ENCODE data around the gene EXOC6B. TPM values are rescaled to one million over a fixed set of nuclear protein-coding genes. Genes with fewer than 3 reads are reported as not detected.

EXOC6B gene
- total and polyA plus RNA-seq, 11 donors, result 18.4 to 192 (median 143) TPM

DNA sequence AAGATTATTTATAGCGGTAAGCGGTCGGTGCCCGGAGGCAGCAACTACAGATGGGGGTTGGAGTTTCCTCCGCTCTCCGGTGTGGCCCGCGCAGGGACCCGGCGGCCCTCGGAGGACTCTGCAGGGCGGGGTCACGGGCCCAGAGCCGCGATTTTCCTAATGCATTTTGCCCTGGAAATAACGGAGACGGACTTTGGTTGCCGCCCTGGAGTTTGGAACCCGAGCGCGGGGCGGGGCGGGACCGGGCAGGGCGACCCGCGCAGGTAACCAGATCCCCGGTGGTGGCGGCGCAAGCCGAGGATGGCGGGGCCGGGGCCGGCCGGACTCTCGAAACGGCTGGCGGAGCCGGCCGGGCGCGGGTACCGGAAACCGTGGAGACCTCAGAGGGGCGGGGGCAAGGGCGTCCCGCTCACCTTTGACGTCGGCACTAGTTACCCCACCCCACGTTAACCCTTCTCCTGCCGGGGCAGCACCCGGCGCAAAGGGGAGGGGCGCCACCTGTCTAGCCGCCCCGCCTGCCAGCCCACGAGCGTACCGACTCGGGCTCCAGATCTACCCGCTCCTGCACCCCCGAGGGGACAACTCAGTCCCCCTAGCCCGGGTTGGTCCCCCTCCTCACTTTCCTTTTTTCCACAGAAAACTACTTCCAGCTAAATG, 681.1 kb downstream of the EXOC6B start:
- 0 to 1% (median 1%) methylated on average over 7 to 63 of the region's 63 CpGs for WGBS, 4 donors
- ATAC-seq (peak in 3 of 4 donors; percentile 70 to 79 (median 79)), DNase-seq (peak; percentile 61 to 84 (median 67))
- Histone ChIP-seq H3K4me1 (peaks cover 7 to 74% (median 63%) of the 10 kb centered on the region in 12 donors), H3K27ac (peak overlapping the region in 8 of 12 donors; percentile 15 to 82 (median 67)), H3K27me3 (peaks cover 15 to 70% (median 41%) of the 10 kb centered on the region in 9 donors), H3K4me3 (peak overlapping the region; percentile 35 to 67 (median 58)), H3K36me3 (no peaks in the 10 kb centered on the region), H3K9me3 (no peaks in the 10 kb centered on the region)
- no peak for TF ChIP-seq CTCF (IDR thresholded peaks at IDR 0.05)
- no peak for TF ChIP-seq POLR2A (IDR thresholded peaks at IDR 0.05)
- intact Hi-C loops (cut with DNase I), result loop anchor here in 8 of 10 donors (5.0 to 10.0 kb wide), 6 partner anchors 342 to 600 kb away; no protein-coding TSS in a partner anchor

- intact Hi-C loops (cut with DNase I), result loop anchor here in 3 of 10 donors (5.0 to 10.0 kb wide), 3 partner anchors 529 to 601 kb away; no protein-coding TSS in a partner anchor
- Histone ChIP-seq H3K4me3 (peak overlapping the region; percentile 35 to 67 (median 58)), H3K27me3 (peaks cover 15 to 65% (median 36%) of the 10 kb centered on the region in 9 donors), H3K9me3 (no peaks in the 10 kb centered on the region), H3K4me1 (peaks cover 7 to 69% (median 58%) of the 10 kb centered on the region in 12 donors), H3K27ac (peak overlapping the region in 8 of 12 donors; percentile 15 to 82 (median 67)), H3K36me3 (no peaks in the 10 kb centered on the region)
- DNase-seq, result peak in 2 of 5 donors; percentile 78 to 80
- TF ChIP-seq CTCF (IDR thresholded peaks at IDR 0.05) (no peak), POLR2A (IDR thresholded peaks at IDR 0.05) (no peak)
- 9 to 15% (median 11%) methylated on average over 17 to 23 of the region's 23 CpGs for WGBS, 4 donors
- ATAC-seq, result peak in 1 of 4 donors; percentile 59
These were observed 681.6 kb downstream of the EXOC6B start for GRCh38 chr2:72144274-72144631.

GRCh38 chr2:72143441-72144273, 682.2 kb downstream of the EXOC6B start:
- intact Hi-C loops (cut with DNase I), result loop anchor here in 3 of 10 donors (2.0 to 10.0 kb wide), 4 partner anchors 529 to 601 kb away; no protein-coding TSS in a partner anchor
- Histone ChIP-seq H3K36me3 (no peaks in the 10 kb centered on the region), H3K9me3 (no peaks in the 10 kb centered on the region), H3K4me1 (peaks cover 7 to 68% (median 56%) of the 10 kb centered on the region in 12 donors), H3K4me3 (peak overlapping the region in 11 of 12 donors; percentile 1 to 67 (median 60)), H3K27me3 (peaks cover 15 to 62% (median 34%) of the 10 kb centered on the region in 9 donors), H3K27ac (peak overlapping the region in 8 of 12 donors; percentile 9 to 82 (median 38))
- DNase-seq (peak in 3 of 5 donors; percentile 22 to 68 (median 34)), ATAC-seq (peak; percentile 11 to 34 (median 19))
- no peak for TF ChIP-seq POLR2A (IDR thresholded peaks at IDR 0.05)
- no peak for TF ChIP-seq CTCF (IDR thresholded peaks at IDR 0.05)
- WGBS, 4 donors, result 32 to 64% (median 38%) methylated on average over 44 to 65 of the region's 65 CpGs

Measured in heart left ventricle (tissue), 16 donors.